HTR-8/SVneo (cell line): ENCODE results near the gene STXBP6.

Source experiments
- DNase-seq: peaks from one replicate; pipeline ENCODE4 v3.0.0; 2011; ENCODE audit warnings: low spot score, mixed read lengths; ENCODE audit not compliant: insufficient read length
- FAIRE-seq: peaks from 2 replicates; lab custom pipeline; 2011; peaks lifted over from hg19 to GRCh38; lab: Jason Lieb, UNC

Gene STXBP6

DNA sequence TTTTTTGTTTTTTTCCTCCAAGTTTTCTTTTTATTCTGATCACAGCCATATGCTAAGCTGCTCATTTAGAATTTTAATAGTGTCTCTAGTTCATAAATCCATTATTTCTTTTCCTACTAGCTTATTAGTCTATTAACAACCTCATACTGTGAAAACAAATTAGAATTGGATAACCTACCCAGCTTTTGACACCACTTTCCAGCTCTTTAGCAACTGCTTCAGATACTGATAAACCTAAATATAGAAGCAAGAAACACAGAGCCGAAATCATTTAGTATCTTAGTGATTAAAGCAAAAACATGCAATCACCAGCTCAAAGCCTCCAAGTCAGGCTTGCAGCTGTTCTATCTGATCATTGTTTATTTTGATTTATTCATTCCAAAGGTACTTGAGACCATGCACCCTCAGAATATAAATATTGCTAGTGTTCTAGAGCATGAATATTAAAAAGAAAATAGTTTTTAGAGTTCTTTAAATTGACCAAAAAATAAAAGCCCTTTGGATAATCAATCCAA is 121.5 kb downstream of the STXBP6 start:
- no peak for FAIRE-seq
- DNase-seq: no peak

DNA sequence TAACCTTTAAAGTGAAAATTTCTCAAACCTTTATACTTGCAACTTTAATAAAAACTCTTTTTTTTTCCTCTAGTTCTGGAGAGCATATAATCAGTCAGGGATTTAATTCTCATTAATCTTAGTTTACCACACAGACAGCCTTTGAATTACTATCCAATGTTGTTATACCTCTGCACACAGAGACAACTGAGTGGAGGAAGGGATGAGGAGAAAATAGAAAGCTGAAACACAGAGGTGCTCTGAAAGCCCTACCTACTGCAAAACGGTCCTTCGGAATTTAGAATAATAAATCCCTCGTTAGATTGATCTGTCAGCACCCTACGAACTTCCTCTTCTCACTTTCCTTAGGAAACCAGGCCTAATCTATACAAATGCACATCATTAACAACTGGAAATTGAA is 122.1 kb downstream of the STXBP6 start:
- no peak for DNase-seq
- no peak for FAIRE-seq

GRCh38 chr14:24925771-24926374 is 124.1 kb downstream of the STXBP6 start:
- FAIRE-seq: no peak

DNA sequence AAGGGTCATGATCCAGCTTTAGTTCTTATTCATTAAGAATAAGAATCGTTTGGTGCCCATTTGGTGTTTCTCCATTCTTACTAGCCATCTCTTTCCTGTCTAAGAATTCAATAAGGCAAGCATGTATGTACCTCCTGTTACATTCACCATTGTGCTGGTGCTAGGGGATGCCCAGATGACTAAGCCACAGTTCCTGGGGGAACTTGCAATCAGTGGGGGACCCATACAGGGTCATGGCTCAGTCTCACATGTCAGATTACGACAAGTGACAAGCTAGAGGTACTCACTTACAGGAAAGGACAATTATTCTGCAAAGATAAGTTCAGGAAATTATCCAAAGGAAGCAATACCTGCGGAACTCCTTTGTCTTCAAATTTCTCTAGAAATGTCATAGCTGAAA is 125.4 kb downstream of the STXBP6 start:
- FAIRE-seq: peak; percentile 69
- no peak for DNase-seq

More at GRCh38 chr14:24925771-24926374, 124.1 kb downstream of the STXBP6 start:
- no peak for DNase-seq

DNA sequence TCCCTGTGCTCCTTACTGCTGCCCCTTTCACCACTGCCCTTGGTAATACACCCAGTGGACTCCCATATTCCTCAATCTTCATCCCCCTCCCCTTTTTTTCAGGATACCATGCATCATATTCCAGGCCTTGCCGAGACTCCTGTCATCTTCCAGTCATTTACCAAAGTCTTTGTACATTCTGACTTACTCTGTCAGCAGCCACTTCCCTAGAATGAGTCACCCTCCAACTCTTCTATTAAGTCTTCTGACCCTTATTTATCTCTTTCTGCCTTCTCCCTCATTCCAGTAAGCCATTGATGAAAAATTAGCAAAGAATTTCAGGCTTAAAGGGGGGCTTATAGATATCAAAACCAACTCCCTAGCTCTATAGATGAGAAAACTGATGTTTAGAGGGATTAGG is 128.0 kb downstream of the STXBP6 start:
- DNase-seq (peak; percentile 34), FAIRE-seq (no peak)

GRCh38 chr14:24920265-24921075 is 129.5 kb downstream of the STXBP6 start:
- no peak for DNase-seq
- FAIRE-seq: no peak

GRCh38 chr14:24918822-24919221 is 131.1 kb downstream of the STXBP6 start:
- DNase-seq (no peak), FAIRE-seq (peak; percentile 72)

GRCh38 chr14:24915958-24916595 is 133.9 kb downstream of the STXBP6 start:
- DNase-seq (no peak), FAIRE-seq (no peak)

- no peak for DNase-seq
- FAIRE-seq: no peak
These were observed 134.5 kb downstream of the STXBP6 start for GRCh38 chr14:24915403-24915921.

DNA sequence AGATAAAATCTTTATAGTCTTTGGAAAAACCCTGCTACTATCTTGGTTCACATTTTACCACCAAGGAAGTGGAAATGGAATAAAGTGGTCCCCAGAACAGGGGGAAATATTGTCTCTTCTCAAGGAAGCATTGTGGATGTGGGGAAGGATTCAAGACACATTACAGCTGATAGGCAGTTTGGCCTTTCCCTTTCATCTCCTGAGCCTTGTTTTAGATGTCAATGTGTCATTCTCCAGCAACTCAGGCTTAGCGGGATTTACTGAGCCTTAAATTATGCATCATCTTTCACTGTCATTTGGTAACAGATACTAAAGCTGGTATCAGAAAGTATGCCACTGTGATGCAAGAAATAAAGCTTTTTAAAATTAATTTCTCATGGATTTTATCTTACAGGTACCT is 136.2 kb downstream of the STXBP6 start:
- no peak for FAIRE-seq
- no peak for DNase-seq

GRCh38 chr14:24913021-24913420 is 136.9 kb downstream of the STXBP6 start:
- no peak for DNase-seq
- FAIRE-seq: no peak

DNA sequence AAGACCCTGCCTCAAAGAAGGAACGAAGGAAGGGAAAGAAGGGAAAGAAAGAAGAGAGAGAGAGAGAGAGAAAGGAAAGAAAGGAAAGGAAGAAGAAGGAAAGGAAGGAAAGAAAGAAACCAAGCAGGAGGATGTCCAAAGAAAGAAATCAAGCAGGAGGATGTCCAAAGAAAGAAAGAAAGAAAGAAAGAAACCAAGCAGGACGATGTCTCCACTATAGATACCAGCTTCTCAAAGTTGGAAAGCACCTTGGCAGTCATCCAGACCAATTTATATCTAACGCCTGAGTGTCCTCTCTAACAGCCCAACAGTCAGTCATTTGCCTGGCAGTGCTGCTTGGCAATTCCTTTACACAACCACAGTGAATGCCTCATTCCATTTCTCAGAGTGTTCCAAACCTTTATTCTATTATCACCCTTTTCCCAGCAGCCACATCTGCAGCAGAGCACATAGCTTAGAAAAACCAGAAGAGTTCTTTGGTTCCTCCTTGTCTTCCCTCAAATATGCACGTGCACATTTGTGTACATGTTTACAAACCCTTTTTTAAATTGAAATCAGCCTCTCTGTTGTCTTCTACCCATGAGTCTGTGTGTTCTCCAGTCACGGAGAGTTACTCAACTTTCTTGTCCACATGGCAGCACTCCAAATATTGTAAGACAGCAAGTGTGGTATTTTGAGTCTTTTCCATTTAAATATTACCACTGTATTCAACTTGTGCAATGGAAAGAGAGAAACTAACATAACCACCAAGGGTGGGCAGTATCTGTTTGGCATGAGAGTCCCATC is 138.4 kb downstream of the STXBP6 start:
- DNase-seq (peak; percentile 25), FAIRE-seq (no peak)

DNA sequence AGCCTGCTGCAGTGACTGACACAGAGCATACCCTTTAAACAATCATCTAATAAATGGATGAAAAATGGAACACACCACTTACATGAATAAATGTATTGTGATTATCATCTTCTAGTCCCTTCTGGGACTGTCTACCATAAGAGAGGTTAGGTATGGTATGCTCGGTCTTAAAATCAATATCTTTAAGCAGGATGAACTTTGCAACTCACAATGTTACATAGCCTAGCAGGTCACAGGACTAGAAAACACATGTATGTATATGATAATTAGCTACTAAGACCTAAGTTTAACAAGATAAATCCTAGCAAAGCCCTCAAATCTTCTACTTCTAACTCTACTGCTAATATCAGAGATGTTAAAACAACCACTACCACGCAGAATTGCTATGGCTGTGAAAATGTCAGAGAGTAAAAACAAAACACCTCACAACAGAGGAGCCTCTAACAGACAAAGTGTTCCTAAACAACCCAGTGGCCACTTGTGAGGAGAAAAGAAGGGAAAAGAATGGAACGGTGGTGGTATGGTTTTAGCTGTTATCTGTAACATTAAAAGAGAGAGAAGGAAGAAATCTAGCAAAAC is 139.4 kb downstream of the STXBP6 start:
- no peak for DNase-seq
- FAIRE-seq: no peak

GRCh38 chr14:24909523-24910302 is 140.2 kb downstream of the STXBP6 start:
- DNase-seq (no peak), FAIRE-seq (no peak)

GRCh38 chr14:24908592-24909236 is 141.2 kb downstream of the STXBP6 start:
- FAIRE-seq (no peak), DNase-seq (no peak)

DNA sequence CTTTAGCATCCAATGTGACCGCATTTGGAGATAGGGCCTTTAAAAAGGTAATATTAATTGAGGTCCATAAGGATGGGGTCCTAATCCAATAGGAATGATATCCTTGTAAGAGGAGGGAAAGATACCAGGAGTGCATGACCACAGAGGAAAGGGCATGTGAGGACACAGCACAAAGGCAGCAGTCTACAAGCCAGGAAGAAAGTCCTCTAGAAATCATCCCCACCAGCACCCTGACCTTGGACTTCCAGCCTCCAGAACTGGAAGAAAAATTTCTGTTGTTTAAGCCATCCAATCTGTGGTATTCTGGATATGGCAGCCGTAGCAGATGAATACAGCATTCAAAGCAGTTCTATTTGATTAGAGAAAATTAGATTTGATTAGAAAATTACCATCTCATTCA is 145.4 kb downstream of the STXBP6 start:
- DNase-seq: no peak
- no peak for FAIRE-seq

DNA sequence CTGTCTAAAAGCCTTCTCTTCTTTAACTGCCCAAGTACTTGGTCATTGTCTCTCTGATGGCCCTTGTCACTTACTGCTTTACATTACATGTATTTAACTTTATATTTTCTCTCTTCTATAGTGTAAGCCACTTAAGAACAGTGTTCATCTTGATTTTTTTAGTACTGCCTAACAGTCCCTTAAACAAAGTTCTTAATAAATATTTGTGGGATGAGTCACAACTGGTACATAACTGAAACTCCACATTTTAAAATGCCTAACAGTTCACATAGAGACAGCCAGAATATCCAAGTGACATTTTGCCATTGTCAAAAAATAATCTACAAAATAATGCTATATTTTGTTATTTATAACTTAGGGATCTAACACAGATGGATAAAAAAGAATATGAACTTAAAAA is 146.6 kb downstream of the STXBP6 start:
- FAIRE-seq: no peak
- DNase-seq: peak; percentile 48

DNA sequence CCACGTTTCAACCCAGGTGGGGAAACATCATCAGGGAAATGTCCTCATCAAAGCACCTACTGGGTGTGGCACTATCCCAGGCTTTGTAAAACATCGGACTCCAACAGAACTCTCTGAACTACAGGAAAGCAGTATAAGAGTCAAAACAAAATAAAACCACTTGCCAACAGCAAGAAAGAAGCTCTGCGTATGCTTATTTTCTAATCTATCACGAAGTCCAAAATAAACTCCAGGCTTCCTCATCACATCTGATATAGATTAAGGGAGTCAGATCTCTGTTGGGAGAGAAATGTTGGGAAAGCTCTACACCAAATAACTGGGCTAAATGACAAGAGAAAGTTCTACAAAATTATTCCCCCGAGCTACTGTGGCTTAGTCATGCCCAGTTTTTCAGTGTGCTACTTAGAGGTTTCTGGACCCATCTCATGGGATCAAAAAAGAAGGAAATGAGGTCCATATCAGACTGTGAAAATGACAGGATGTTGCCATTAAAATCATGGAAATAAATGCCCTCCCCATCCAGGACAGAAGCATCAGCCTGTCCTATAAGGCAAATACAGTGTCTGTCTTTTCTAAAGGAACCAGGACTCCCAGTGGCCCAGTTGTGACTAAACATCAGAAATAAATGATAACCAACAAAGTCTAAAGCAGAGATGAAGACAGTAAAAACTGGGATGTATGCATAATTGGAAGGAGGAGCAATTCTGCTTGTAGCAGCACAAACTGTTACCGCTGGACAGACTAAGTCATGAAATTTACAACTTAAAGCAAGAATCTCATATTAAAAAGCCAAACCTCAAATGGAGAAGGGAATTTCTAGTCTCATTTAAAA is 149.5 kb downstream of the STXBP6 start:
- DNase-seq (no peak), FAIRE-seq (peak; percentile 65)
